ENCODE data around the gene ATG7.
"Not testable (repeated sequence)": the region's sequence is repeated elsewhere in the genome, so short reads cannot be mapped to it uniquely, and the experiment has no call there.

Gene ATG7

DNA sequence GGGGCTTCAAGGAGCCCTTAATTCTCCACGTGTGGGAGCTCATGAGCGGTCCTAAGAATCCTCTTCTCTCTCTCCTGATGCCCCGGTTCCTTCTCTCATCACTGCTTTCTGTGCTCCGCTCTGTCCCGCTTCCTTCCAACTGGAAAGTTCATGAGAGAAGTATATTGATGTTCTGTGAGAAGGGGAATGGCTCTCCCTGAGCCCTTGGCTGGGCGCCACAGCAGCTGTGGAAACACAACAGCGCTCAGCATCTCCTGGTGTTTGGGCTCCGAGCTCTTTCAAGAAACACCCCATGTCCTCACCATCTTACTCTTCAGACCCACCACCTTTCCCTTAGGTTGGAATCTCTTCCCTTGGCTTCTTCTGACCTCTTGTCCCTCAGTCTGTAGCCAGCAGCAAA is 209.8 kb downstream of the ATG7 start:
- H3K27me3 ChIP-seq (ENCODE audit: insufficient read depth, poor library complexity, severe bottlenecking): no peaks in the 10 kb centered on the region
- no peak overlapping the region for H3K27ac ChIP-seq (replicated peaks)
- no peak for DNase-seq (ENCODE audit: low read depth in 1 of 2, low spot score in 1 of 2)
- TF ChIP-seq SPI1 (IDR thresholded peaks at IDR 0.05; ENCODE audit: borderline replicate concordance, low read depth): no peak
- H3K4me3 ChIP-seq (replicated peaks; ENCODE audit: insufficient read depth, low read length): no peak overlapping the region

DNA sequence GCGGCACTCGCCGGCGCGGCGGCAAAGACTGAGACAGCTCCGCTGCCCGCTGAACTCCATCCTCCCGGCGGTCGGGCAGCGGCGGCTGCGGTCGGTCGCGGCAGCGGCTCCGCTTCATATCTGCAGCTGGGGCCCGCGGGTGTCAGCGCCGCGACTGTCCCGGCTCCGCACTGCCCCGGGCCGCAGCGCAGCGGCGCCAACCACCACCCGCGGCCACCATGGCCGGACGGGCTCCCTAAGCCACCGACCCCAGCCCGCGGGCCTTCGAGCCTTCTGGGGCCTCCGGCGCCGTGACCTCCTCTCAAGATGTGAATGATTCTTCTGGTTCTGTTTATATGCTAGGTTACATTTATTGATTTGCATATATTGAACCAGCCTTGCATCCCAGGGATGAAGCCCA is 216.2 kb downstream of the ATG7 start:
- not testable (repeated sequence) for H3K27ac ChIP-seq (replicated peaks); DNase-seq (ENCODE audit: low read depth in 1 of 2, low spot score in 1 of 2); H3K27me3 ChIP-seq (ENCODE audit: insufficient read depth, poor library complexity, severe bottlenecking); H3K4me3 ChIP-seq (replicated peaks; ENCODE audit: insufficient read depth, low read length)

DNA sequence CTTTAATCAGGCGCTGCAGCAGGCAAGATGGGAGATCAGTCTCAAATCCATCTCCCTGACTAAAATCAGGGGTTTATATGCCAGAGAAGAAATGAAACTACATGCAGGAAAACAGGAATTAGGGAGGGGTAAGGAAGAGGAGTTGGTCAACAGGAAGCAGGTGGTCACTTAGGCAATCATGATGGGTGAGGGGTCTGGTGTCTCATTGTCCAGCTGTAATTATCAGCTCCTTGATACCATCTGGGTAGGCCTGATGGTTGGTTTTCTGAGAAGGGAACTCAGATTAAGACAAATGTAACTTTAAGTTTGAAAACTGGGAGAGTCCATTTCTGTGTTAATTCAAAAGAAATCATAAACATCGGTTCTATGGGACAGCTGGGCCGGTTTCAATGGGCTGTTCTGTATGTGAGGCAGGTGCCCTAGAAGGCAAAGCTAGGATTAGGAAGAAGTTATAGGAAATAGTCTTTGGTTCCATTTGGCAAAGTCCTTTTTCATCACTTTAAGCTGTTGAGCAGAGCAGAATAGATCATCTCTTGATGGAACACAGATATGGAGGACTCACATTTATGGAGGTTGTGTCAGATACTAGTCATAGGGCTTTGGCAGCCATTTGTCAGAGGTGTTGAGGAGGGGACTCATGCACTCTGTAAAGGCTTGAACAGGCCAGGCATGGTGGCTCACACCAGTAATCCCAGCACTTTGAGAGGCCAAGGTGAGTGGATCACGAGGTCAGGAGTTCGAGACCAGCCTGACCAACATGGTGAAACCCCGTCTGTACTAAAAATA is 222.1 kb downstream of the ATG7 start:
- no peaks in the 10 kb centered on the region for H3K27me3 ChIP-seq (ENCODE audit: insufficient read depth, poor library complexity, severe bottlenecking)
- no peak for TF ChIP-seq GABPA (IDR thresholded peaks at IDR 0.05; ENCODE audit: low read depth)
- TF ChIP-seq, protein P1, sequence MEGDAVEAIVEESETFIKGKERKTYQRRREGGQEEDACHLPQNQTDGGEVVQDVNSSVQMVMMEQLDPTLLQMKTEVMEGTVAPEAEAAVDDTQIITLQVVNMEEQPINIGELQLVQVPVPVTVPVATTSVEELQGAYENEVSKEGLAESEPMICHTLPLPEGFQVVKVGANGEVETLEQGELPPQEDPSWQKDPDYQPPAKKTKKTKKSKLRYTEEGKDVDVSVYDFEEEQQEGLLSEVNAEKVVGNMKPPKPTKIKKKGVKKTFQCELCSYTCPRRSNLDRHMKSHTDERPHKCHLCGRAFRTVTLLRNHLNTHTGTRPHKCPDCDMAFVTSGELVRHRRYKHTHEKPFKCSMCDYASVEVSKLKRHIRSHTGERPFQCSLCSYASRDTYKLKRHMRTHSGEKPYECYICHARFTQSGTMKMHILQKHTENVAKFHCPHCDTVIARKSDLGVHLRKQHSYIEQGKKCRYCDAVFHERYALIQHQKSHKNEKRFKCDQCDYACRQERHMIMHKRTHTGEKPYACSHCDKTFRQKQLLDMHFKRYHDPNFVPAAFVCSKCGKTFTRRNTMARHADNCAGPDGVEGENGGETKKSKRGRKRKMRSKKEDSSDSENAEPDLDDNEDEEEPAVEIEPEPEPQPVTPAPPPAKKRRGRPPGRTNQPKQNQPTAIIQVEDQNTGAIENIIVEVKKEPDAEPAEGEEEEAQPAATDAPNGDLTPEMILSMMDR (IDR thresholded peaks at IDR 0.05; ENCODE audit: insufficient read depth, low read length): no peak
- no peak for TF ChIP-seq POLR2AphosphoS5 (IDR thresholded peaks at IDR 0.05; ENCODE audit: low read depth)
- no peak for TF ChIP-seq SPI1 (IDR thresholded peaks at IDR 0.05; ENCODE audit: borderline replicate concordance, low read depth)
- TF ChIP-seq, protein P2, sequence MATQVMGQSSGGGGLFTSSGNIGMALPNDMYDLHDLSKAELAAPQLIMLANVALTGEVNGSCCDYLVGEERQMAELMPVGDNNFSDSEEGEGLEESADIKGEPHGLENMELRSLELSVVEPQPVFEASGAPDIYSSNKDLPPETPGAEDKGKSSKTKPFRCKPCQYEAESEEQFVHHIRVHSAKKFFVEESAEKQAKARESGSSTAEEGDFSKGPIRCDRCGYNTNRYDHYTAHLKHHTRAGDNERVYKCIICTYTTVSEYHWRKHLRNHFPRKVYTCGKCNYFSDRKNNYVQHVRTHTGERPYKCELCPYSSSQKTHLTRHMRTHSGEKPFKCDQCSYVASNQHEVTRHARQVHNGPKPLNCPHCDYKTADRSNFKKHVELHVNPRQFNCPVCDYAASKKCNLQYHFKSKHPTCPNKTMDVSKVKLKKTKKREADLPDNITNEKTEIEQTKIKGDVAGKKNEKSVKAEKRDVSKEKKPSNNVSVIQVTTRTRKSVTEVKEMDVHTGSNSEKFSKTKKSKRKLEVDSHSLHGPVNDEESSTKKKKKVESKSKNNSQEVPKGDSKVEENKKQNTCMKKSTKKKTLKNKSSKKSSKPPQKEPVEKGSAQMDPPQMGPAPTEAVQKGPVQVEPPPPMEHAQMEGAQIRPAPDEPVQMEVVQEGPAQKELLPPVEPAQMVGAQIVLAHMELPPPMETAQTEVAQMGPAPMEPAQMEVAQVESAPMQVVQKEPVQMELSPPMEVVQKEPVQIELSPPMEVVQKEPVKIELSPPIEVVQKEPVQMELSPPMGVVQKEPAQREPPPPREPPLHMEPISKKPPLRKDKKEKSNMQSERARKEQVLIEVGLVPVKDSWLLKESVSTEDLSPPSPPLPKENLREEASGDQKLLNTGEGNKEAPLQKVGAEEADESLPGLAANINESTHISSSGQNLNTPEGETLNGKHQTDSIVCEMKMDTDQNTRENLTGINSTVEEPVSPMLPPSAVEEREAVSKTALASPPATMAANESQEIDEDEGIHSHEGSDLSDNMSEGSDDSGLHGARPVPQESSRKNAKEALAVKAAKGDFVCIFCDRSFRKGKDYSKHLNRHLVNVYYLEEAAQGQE (IDR thresholded peaks at IDR 0.05; ENCODE audit: insufficient replicate concordance, low read depth): no peak
- no peak for DNase-seq (ENCODE audit: low read depth in 1 of 2, low spot score in 1 of 2)
- H3K27ac ChIP-seq (replicated peaks): no peak overlapping the region
- no peak overlapping the region for H3K4me3 ChIP-seq (replicated peaks; ENCODE audit: insufficient read depth, low read length)

DNA sequence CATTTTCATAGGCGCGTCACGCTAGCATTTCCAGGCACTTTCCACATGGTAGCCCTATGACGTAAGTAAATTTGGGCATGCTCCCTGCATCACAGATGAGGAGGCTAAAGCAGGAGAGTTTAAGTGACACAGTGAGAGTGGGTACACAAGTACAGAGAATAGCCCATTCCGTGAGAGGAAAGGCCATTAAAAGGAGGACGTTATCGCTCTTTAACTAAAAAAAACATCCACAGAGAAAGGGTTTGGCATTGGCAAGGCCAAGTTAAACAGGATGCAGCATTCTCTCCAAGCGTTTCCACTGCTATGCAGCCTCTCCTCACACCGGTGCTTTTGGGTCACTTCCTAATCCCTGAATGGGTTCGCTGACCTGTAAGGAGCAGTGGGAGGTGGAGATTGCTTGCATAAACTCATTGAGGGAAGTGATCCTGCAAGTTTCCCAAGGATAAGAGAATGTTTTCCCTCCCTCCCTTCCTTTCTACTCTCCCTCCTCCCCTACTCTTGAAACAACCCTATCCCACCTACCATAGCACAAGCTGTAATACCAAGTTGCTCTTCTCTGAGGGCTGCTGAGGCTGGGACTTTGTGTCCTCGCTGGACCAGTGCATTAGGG is 223.9 kb downstream of the ATG7 start:
- DNase-seq (ENCODE audit: low read depth in 1 of 2, low spot score in 1 of 2): no peak
- TF ChIP-seq, protein P2 (IDR thresholded peaks at IDR 0.05; ENCODE audit: insufficient replicate concordance, low read depth): no peak
- TF ChIP-seq, protein P1 (IDR thresholded peaks at IDR 0.05; ENCODE audit: insufficient read depth, low read length): no peak
- TF ChIP-seq SPI1 (IDR thresholded peaks at IDR 0.05; ENCODE audit: borderline replicate concordance, low read depth) (no peak), POLR2AphosphoS5 (IDR thresholded peaks at IDR 0.05; ENCODE audit: low read depth) (no peak), GABPA (IDR thresholded peaks at IDR 0.05; ENCODE audit: low read depth) (no peak)
- no peak overlapping the region for H3K27ac ChIP-seq (replicated peaks)
- no peaks in the 10 kb centered on the region for H3K27me3 ChIP-seq (ENCODE audit: insufficient read depth, poor library complexity, severe bottlenecking)
- H3K4me3 ChIP-seq (replicated peaks; ENCODE audit: insufficient read depth, low read length): no peak overlapping the region

Data from HL-60 (cell line).